Gastroesophageal sphincter (tissue), 3 donors: ENCODE measurements around the gene CEP250.

ENCODE experiments used
- EP300 ChIP-seq: sonication (generic); formaldehyde crosslinking; IDR thresholded peaks from one replicate; pipeline ENCODE4 v1.6.1; 2017; ENCODE audit warnings: antibody characterized with exemption, mild to moderate bottlenecking
- POLR2A ChIP-seq, 2 donors: fragments of 450-650 bp; IDR thresholded peaks; one replicate each; pipeline ENCODE4 v1.6.1; 2017; ENCODE audit warnings: antibody characterized with exemption in 2 of 2, mild to moderate bottlenecking in 2 of 2, moderate library complexity in 1 of 2
- TF ChIP-seq, protein P1 (sequence below), 4 experiments: fragments of 200-600 bp in 2 of 4; fragments of 450-650 bp in 2 of 4; sonication (generic) in 1 of 4; IDR thresholded peaks; one replicate each; pipeline ENCODE4 v1.5.1; 2017 to 2019; ENCODE audit warnings: antibody characterized with exemption in 4 of 4, mild to moderate bottlenecking in 2 of 4, moderate library complexity in 2 of 4

DNA sequence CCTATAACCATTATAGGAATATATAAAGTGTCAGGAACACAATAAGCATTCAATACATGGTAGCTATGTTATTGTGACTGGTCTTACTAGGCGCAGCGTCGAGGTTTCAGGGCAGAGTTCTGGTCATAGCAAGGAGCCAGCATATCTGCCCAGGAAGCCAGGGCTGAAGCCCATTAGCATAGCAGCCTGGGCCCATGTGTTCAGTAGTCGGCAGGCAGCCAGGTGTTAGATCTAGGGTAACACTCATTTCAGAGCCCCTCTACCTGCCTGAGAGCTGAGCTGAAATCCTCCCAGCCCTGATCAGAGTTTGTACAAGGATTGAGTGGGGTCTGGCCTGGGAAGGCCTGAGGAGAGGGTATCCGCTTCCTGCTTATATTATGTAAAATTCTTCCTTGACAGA, 41.9 kb downstream of the CEP250 start:
- TF ChIP-seq POLR2A (IDR thresholded peaks at IDR 0.05) = no peak
- TF ChIP-seq, protein P1, sequence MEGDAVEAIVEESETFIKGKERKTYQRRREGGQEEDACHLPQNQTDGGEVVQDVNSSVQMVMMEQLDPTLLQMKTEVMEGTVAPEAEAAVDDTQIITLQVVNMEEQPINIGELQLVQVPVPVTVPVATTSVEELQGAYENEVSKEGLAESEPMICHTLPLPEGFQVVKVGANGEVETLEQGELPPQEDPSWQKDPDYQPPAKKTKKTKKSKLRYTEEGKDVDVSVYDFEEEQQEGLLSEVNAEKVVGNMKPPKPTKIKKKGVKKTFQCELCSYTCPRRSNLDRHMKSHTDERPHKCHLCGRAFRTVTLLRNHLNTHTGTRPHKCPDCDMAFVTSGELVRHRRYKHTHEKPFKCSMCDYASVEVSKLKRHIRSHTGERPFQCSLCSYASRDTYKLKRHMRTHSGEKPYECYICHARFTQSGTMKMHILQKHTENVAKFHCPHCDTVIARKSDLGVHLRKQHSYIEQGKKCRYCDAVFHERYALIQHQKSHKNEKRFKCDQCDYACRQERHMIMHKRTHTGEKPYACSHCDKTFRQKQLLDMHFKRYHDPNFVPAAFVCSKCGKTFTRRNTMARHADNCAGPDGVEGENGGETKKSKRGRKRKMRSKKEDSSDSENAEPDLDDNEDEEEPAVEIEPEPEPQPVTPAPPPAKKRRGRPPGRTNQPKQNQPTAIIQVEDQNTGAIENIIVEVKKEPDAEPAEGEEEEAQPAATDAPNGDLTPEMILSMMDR (IDR thresholded peaks at IDR 0.05) = no peak
- TF ChIP-seq EP300 = no peak
